Measurements from ENCODE around the gene CDK8. TPM values are rescaled to one million over a fixed set of nuclear protein-coding genes. Genes with fewer than 3 reads are reported as not detected.

Gene CDK8
- total RNA-seq, 1 donor from 2014 or later: 11.3 TPM

DNA sequence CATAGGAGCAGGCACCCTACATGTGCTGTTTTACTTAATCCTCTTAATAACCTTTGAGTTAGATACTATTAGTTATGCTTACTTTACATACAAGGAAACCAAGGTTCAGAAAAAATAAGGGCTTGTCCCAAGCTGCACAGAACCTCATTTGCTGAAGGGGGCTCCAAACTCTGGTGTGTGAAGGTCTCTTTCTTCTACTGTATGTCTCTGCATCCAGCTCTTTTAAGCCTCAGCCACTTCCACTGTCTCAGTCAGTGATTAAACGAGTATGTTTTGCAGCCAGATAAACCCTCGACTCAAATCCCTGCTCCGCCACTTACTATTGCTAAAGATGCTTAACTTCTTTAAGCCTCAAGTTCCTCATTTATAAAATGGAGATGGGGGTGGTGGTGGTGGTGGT is 191.2 kb downstream of the CDK8 start:
- DNase-seq (ENCODE audit: extremely low spot score in 2 of 2): no peak
- Histone ChIP-seq H3K4me3 (no peak overlapping the region), H3K9me3 (no peaks in the 10 kb centered on the region), H3K27ac (no peak overlapping the region), H3K36me3 (no peaks in the 10 kb centered on the region), H3K4me1 (no peaks in the 10 kb centered on the region), H3K27me3 (no peaks in the 10 kb centered on the region)
- TF ChIP-seq POLR2AphosphoS5 (IDR thresholded peaks at IDR 0.05; ENCODE audit: insufficient read depth in 1 of 2, low read depth in 1 of 2): no peak
- TF ChIP-seq POLR2A (IDR thresholded peaks at IDR 0.05): no peak
- no peak for TF ChIP-seq CTCF (IDR thresholded peaks at IDR 0.05)
- intact Hi-C loops (cut with DNase I): no loop called here

GRCh38 chr13:26446751-26447150 is 192.8 kb downstream of the CDK8 start:
- no peaks in the 10 kb centered on the region for H3K9me3 ChIP-seq
- H3K36me3 ChIP-seq: no peaks in the 10 kb centered on the region
- H3K27ac ChIP-seq: no peak overlapping the region
- intact Hi-C loops (cut with DNase I): no loop called here
- no peak for DNase-seq (ENCODE audit: extremely low spot score in 2 of 2)
- no peaks in the 10 kb centered on the region for H3K27me3 ChIP-seq
- no peak for TF ChIP-seq POLR2A (IDR thresholded peaks at IDR 0.05)
- TF ChIP-seq POLR2AphosphoS5 (IDR thresholded peaks at IDR 0.05; ENCODE audit: insufficient read depth in 1 of 2, low read depth in 1 of 2): no peak
- no peak for TF ChIP-seq CTCF (IDR thresholded peaks at IDR 0.05)
- no peak overlapping the region for H3K4me3 ChIP-seq
- no peaks in the 10 kb centered on the region for H3K4me1 ChIP-seq

GRCh38 chr13:26448032-26448431 is 194.1 kb downstream of the CDK8 start:
- Histone ChIP-seq H3K27ac (no peak overlapping the region), H3K36me3 (no peaks in the 10 kb centered on the region), H3K4me3 (no peak overlapping the region), H3K9me3 (no peaks in the 10 kb centered on the region), H3K27me3 (no peaks in the 10 kb centered on the region), H3K4me1 (no peaks in the 10 kb centered on the region)
- intact Hi-C loops (cut with DNase I): no loop called here
- no peak for DNase-seq (ENCODE audit: extremely low spot score in 2 of 2)
- TF ChIP-seq POLR2A (IDR thresholded peaks at IDR 0.05) (no peak), POLR2AphosphoS5 (IDR thresholded peaks at IDR 0.05; ENCODE audit: insufficient read depth in 1 of 2, low read depth in 1 of 2) (no peak), CTCF (IDR thresholded peaks at IDR 0.05) (no peak)

- Histone ChIP-seq H3K4me1 (no peaks in the 10 kb centered on the region), H3K4me3 (no peak overlapping the region), H3K9me3 (no peaks in the 10 kb centered on the region), H3K27ac (no peak overlapping the region), H3K27me3 (no peaks in the 10 kb centered on the region), H3K36me3 (no peaks in the 10 kb centered on the region)
- no peak for TF ChIP-seq POLR2AphosphoS5 (IDR thresholded peaks at IDR 0.05; ENCODE audit: insufficient read depth in 1 of 2, low read depth in 1 of 2)
- DNase-seq (ENCODE audit: extremely low spot score in 2 of 2): no peak
- intact Hi-C loops (cut with DNase I): no loop called here
Measured at GRCh38 chr13:26449063-26449848, 195.3 kb downstream of the CDK8 start.

Small RNA genes lying within 50 kb of the gene (small RNA-seq; reads per million reads assigned to genes)
- not detected for gene RF02271

Other genes starting within 250 kb of the CDK8 start
- gene SHISA2, start 202.1 kb upstream of the CDK8 start, total RNA-seq: not detected
- 22.1 TPM for gene RNF6, start 31.8 kb upstream of the CDK8 start, total RNA-seq

All from vagina (tissue), 2 donors.